Measurements from ENCODE around the gene ST6GALNAC5.

GRCh38 chr1:77036560-77036959 is 169.3 kb downstream of the ST6GALNAC5 start:
- TF ChIP-seq CTCF (IDR thresholded peaks at IDR 0.05) (no peak), POLR2A (IDR thresholded peaks at IDR 0.05) (no peak), EP300 (IDR thresholded peaks at IDR 0.05) (no peak)

Data from ovary (tissue), 3 donors.